ENCODE data around the gene PIK3R5. TPM values are rescaled to one million over a fixed set of nuclear protein-coding genes. Genes with fewer than 3 reads are reported as not detected.
"Not testable (repeated sequence)": the region's sequence is repeated elsewhere in the genome, so short reads cannot be mapped to it uniquely, and the experiment has no call there.

PIK3R5 gene
- total and polyA plus RNA-seq, 3 donors from 2014 or later: 6.1 to 14.0 (median 7.4) TPM

GRCh38 chr17:8859804-8860430 lies 105.6 kb downstream of the PIK3R5 start:
- no peak overlapping the region for H3K27ac ChIP-seq
- intact Hi-C loops (cut with DNase I; ENCODE audit: low total_unique reads): no loop called here

GRCh38 chr17:8859027-8859803 lies 106.3 kb downstream of the PIK3R5 start:
- Histone ChIP-seq H3K4me1 (no peaks in the 10 kb centered on the region), H3K9me3 (no peaks in the 10 kb centered on the region), H3K27ac (no peak overlapping the region), H3K4me3 (no peak overlapping the region), H3K36me3 (ENCODE audit: low read depth, missing control alignments) (no peaks in the 10 kb centered on the region), H3K27me3 (no peaks in the 10 kb centered on the region)
- no peak for DNase-seq
- no peak for TF ChIP-seq POLR2A (IDR thresholded peaks at IDR 0.05)
- TF ChIP-seq CTCF (IDR thresholded peaks at IDR 0.05): no peak
- 87 to 91% methylated on average over 5 to 11 of the region's 11 CpGs for WGBS, 2 donors
- intact Hi-C loops (cut with DNase I; ENCODE audit: low total_unique reads): no loop called here

More at GRCh38 chr17:8859804-8860430, 105.6 kb downstream of the PIK3R5 start:
- TF ChIP-seq CTCF (IDR thresholded peaks at IDR 0.05) (no peak), POLR2A (IDR thresholded peaks at IDR 0.05) (no peak)
- WGBS, 2 donors: 88 to 92% methylated on average over 14 of the region's 14 CpGs
- no peak overlapping the region for H3K4me3 ChIP-seq
- no peaks in the 10 kb centered on the region for H3K9me3 ChIP-seq
- H3K4me1 ChIP-seq: no peaks in the 10 kb centered on the region
- no peak for DNase-seq
- H3K36me3 ChIP-seq (ENCODE audit: low read depth, missing control alignments): no peaks in the 10 kb centered on the region
- H3K27me3 ChIP-seq: no peaks in the 10 kb centered on the region

GRCh38 chr17:8857919-8858318 lies 107.6 kb downstream of the PIK3R5 start:
- WGBS, 2 donors: 37 to 44% methylated on average over 5 of the region's 5 CpGs
- no peak overlapping the region for H3K4me3 ChIP-seq
- DNase-seq: no peak
- no peaks in the 10 kb centered on the region for H3K9me3 ChIP-seq
- TF ChIP-seq CTCF (IDR thresholded peaks at IDR 0.05) (no peak), POLR2A (IDR thresholded peaks at IDR 0.05) (no peak)
- intact Hi-C loops (cut with DNase I; ENCODE audit: low total_unique reads): no loop called here
- H3K4me1 ChIP-seq: no peaks in the 10 kb centered on the region
- H3K27me3 ChIP-seq: no peaks in the 10 kb centered on the region
- no peaks in the 10 kb centered on the region for H3K36me3 ChIP-seq (ENCODE audit: low read depth, missing control alignments)
- no peak overlapping the region for H3K27ac ChIP-seq

- 43 to 46% methylated on average over 14 of the region's 14 CpGs for WGBS, 2 donors
- no peak overlapping the region for H3K27ac ChIP-seq
- intact Hi-C loops (cut with DNase I; ENCODE audit: low total_unique reads): no loop called here
These were observed 108.5 kb downstream of the PIK3R5 start for GRCh38 chr17:8856869-8857575.

GRCh38 chr17:8856205-8856603 lies 109.3 kb downstream of the PIK3R5 start:
- DNase-seq; intact Hi-C loops (cut with DNase I; ENCODE audit: low total_unique reads); H3K27ac ChIP-seq; H3K4me1 ChIP-seq; H3K4me3 ChIP-seq; H3K27me3 ChIP-seq; H3K9me3 ChIP-seq; H3K36me3 ChIP-seq (ENCODE audit: low read depth, missing control alignments): not testable (repeated sequence)
- WGBS, 2 donors: 88 to 89% methylated on average over 6 of the region's 6 CpGs

More at GRCh38 chr17:8856869-8857575, 108.5 kb downstream of the PIK3R5 start:
- Histone ChIP-seq H3K27me3 (no peaks in the 10 kb centered on the region), H3K4me1 (no peaks in the 10 kb centered on the region), H3K4me3 (no peak overlapping the region), H3K9me3 (no peaks in the 10 kb centered on the region), H3K36me3 (ENCODE audit: low read depth, missing control alignments) (no peaks in the 10 kb centered on the region)
- TF ChIP-seq CTCF (IDR thresholded peaks at IDR 0.05) (no peak), POLR2A (IDR thresholded peaks at IDR 0.05) (no peak)
- no peak for DNase-seq
